ENCODE measurements around the gene DCST2.

DCST2 gene

DNA sequence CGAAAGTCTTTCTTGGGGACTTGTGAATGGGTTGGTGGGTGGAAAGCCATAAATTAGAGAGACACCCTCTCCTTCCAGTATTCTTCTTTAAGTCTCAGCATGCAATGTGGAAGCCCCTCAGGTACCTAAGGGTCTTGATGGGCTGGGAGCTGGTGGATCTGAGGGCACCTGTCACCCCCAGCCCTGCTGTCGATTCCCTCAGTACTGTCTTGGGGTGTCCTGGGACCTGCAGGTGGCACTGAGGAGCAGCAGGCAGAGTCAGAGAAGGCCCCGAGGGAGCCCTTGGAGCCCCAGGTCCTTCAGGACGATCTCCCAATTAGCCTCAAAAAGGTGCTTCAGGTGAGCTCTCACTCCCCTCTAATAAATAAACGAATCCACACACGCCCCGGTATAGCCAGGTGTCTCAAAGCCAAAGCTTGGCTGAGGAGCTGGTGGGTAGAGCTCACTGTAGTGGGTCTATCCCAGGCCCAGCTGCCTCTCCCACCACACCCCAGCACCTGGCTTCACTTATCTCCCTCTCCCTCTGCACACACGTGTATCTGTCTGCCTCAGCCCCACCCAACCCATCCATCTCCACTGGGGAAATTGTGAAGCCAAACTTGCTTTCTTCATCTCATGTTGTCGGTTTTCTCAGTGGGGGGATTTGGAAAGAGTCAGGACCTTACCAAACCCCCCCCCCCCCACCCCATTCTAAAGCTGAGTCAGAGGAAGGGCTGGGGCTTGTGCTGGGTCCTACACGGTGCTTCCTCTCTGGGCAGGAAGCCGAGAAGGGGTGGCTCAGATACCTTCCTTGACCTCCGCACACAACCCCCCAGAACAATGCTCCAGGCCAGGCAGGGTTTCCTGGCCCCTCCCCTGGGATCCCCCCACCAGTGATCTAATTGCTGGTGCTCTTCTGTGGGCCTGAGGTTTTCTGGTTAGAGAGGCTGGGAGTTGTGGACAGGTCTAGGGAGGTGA, 19.1 kb upstream of the DCST2 start:
- DNase-seq = peak; percentile 67

DNA sequence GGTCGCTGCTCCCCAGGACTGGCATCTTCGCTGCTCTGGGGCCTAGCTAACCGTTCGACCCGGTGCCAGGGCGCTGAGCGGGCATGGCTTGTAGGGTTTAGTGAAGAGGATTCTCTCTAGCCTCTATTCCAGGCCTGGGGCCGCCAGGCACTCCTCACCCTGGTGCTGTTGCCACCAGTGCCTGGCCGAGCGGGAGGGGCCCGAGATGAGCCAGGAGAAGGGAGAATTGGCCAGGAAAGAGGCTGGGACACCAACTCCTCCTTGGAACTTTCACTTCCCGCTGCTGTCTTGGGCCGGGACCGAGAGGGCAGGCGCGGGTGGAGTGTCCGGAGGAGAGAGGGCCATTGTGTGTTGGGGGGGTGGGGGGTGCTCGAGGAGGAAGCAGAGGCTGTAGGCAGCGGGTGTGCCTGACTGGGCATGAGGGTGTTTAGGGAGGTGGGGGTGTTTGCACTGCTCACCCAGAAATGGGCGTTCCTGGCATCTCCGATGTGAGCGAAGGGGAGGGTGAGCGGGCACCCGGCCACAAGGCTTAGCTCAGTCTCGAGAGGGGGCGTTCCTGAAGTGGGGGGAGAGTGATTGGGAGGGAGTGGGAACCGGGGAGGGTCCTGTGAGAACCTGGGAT, 18.3 kb upstream of the DCST2 start:
- TF ChIP-seq, protein P1, sequence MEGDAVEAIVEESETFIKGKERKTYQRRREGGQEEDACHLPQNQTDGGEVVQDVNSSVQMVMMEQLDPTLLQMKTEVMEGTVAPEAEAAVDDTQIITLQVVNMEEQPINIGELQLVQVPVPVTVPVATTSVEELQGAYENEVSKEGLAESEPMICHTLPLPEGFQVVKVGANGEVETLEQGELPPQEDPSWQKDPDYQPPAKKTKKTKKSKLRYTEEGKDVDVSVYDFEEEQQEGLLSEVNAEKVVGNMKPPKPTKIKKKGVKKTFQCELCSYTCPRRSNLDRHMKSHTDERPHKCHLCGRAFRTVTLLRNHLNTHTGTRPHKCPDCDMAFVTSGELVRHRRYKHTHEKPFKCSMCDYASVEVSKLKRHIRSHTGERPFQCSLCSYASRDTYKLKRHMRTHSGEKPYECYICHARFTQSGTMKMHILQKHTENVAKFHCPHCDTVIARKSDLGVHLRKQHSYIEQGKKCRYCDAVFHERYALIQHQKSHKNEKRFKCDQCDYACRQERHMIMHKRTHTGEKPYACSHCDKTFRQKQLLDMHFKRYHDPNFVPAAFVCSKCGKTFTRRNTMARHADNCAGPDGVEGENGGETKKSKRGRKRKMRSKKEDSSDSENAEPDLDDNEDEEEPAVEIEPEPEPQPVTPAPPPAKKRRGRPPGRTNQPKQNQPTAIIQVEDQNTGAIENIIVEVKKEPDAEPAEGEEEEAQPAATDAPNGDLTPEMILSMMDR (IDR thresholded peaks at IDR 0.05; ENCODE audit: low read depth, low read length) = no peak
- H3K36me3 ChIP-seq = peaks cover 36% of the 10 kb centered on the region
- H3K4me3 ChIP-seq (ENCODE audit: low read depth, low read length) = peak overlapping the region; percentile 74
- peak; percentile 50 for DNase-seq
- no peaks in the 10 kb centered on the region for H3K9me3 ChIP-seq (ENCODE audit: severe bottlenecking)
- peak overlapping the region; percentile 93 for H3K27ac ChIP-seq
- no peaks in the 10 kb centered on the region for H3K27me3 ChIP-seq (ENCODE audit: insufficient read depth, low read depth, severe bottlenecking)

More for the DNA sequence above, 19.1 kb upstream of the DCST2 start:
- peaks cover 44% of the 10 kb centered on the region for H3K36me3 ChIP-seq
- TF ChIP-seq, protein P1 (IDR thresholded peaks at IDR 0.05; ENCODE audit: low read depth, low read length) = peak; percentile 73
- H3K9me3 ChIP-seq (ENCODE audit: severe bottlenecking) = no peaks in the 10 kb centered on the region
- H3K4me3 ChIP-seq (ENCODE audit: low read depth, low read length) = no peak overlapping the region
- no peaks in the 10 kb centered on the region for H3K27me3 ChIP-seq (ENCODE audit: insufficient read depth, low read depth, severe bottlenecking)
- no peak overlapping the region for H3K27ac ChIP-seq

DNA sequence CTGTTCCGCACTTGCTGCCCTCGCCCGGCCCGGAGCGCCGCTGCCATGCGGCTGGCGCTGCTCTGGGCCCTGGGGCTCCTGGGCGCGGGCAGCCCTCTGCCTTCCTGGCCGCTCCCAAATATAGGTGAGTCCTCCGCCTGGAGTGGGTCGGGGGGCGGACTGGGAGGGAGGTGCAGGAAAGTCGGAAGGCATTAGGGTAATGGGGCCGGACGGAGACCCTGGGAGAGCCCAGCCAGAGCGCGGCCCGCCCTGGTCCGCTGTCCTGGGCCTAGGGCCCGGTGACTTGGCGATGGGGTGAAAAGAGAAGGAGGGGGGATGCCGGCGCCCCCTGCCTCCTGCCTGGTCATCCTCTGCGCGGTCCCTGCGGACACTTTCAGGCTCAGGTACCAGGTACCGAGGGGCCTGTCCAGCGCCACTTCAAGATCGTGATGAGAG, 17.8 kb upstream of the DCST2 start:
- DNase-seq = no peak
- Histone ChIP-seq H3K27ac (peak overlapping the region; percentile 93), H3K27me3 (ENCODE audit: insufficient read depth, low read depth, severe bottlenecking) (no peaks in the 10 kb centered on the region), H3K9me3 (ENCODE audit: severe bottlenecking) (no peaks in the 10 kb centered on the region), H3K36me3 (peaks cover 30% of the 10 kb centered on the region), H3K4me3 (ENCODE audit: low read depth, low read length) (peak overlapping the region; percentile 74)
- TF ChIP-seq, protein P1 (IDR thresholded peaks at IDR 0.05; ENCODE audit: low read depth, low read length) = peak; percentile 28; the same call in 1 of the 2 replicates

DNA sequence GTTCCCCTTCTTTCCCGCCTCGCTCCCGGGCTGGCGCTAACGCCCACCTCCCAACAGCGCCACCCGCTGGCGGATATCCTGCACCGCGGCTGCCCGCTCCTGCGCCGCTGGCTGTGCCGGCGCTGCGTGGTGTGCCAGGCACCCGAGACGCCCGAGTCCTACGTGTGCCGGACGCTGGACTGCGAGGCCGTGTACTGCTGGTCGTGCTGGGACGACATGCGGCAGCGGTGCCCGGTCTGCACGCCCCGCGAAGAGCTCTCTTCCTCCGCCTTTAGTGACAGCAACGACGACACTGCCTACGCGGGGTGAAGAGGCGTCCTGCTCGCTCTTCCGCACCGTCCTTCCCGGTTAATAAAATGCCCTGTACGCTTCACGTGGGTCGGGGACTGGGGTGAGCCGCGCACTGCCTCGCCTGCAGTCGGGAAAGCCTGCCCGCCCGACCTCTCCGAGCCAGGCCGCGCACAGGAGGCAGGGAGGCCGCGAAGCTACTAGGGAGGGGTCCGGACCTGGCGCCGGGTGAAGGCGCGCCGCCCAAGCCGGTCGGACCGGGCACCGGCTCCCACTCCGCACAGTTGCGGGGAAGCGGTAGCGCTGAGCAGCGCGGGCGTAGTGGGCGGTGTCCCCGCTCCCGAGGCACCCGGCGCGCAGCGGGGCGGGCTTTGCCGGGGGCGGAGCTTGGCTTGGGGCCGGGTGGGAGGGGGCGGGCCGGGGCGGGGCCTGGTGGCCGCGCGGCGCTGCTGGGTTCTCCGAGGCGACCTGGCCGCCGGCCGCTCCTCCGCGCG, 17.2 kb upstream of the DCST2 start, which contains the start of gene ADAM15:
Gene ADAM15 (plus strand): TSS at position 757 of the 782 bp plus-strand sequence. CDS start 71 bp downstream, outside the sequence.
- peak; percentile 99 for DNase-seq
- TF ChIP-seq, protein P1 (IDR thresholded peaks at IDR 0.05; ENCODE audit: low read depth, low read length) = peak; percentile 100
- no peaks in the 10 kb centered on the region for H3K27me3 ChIP-seq (ENCODE audit: insufficient read depth, low read depth, severe bottlenecking)
- H3K4me3 ChIP-seq (ENCODE audit: low read depth, low read length) = peak within 1 kb of the TSS; percentile 74
- H3K9me3 ChIP-seq (ENCODE audit: severe bottlenecking) = no peaks in the 10 kb centered on the region
- peak within 1 kb of the TSS; percentile 93 for H3K27ac ChIP-seq
- H3K36me3 ChIP-seq = peaks cover 24% of the 10 kb centered on the region

Measured in WERI-Rb-1 (cell line).